Femur (tissue), 1 donor: ENCODE results near the gene ABCC9.
"Not testable (repeated sequence)": the region's sequence is repeated elsewhere in the genome, so short reads cannot be mapped to it uniquely, and the experiment has no call there.

Experiments
- DNase-seq: peaks from one replicate; pipeline ENCODE4 v3.0.0-alpha.2; 2017

Gene ABCC9

GRCh38 chr12:21813751-21814150 lies 127.5 kb downstream of the ABCC9 start:
- no peak for DNase-seq

DNA sequence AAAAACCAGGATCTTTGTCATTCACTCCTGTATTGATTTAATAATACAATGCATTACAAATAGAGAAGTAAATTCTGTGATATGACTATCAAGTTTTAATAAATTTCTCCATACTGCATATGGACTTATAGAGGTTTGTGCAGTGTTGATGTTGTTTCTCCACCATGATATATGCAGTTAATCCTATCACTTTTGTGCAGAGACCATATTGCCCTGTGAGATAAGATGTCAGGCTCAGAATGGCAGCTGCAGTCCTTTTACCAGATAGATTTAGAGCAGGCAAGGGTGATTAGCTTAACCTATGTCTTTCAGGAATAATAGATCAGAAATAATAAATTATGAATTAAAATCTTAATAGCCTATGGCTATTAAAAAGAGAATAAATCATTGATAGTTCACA lies 128.1 kb downstream of the ABCC9 start:
- no peak for DNase-seq

- not testable (repeated sequence) for DNase-seq
These were observed 128.9 kb downstream of the ABCC9 start for GRCh38 chr12:21812340-21812739.

DNA sequence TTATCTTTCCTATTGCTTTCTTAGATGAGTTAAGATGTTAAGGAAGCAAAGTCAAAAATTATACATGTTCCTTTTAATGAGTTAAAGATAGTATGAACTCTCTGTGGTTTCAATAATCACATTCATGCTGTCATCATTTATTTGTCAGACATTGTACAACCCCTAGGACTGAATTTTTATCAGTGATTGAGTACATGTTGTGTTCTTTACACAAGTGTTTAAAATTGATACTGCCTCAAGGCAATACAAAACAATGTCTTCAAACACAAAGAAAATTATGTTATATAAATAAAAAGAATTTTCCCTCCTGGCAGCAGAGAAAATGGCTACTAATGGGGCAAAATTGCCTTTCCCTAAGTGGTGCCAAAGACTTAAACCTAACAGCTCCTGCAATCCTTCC lies 132.1 kb downstream of the ABCC9 start:
- no peak for DNase-seq

DNA sequence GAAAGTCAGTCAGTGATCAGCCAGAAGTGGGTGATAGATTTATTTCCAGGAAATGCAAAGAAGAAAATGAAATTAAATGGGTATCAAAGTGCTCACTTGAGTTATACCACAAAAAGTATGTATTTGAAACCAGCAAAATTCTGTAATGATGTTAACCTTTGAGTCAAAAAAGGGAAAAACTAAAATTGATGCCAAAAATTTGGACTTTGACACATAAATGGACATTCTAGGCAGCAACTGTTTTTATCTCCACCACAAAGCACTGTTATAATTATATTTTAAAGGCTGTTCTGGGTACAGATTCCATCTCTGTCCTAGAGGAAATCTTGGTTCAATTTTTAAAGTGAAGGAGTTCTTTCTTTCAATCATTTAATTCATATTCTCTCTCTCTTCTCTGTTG lies 135.0 kb downstream of the ABCC9 start:
- DNase-seq, result no peak

- no peak for DNase-seq
These were observed 139.5 kb downstream of the ABCC9 start for GRCh38 chr12:21801522-21802288.

DNA sequence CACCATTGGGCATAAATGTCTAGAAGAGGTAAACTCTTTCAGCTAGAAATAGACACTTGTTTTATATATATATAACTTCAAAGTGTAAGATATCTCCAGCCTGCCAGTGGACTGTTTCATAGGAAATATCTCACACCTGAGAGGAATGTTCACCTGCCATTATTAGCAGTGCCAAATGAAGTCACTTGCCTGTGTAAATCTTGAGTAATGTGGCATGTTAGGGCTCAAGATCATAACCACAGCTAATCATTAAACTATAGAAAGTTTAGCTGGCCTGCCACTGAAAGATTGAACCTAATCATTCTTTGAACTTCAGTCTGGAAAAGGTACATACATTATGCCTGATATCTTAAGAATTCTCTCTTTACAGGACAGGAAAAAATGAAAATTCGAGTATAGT lies 141.2 kb downstream of the ABCC9 start:
- DNase-seq, result no peak

DNA sequence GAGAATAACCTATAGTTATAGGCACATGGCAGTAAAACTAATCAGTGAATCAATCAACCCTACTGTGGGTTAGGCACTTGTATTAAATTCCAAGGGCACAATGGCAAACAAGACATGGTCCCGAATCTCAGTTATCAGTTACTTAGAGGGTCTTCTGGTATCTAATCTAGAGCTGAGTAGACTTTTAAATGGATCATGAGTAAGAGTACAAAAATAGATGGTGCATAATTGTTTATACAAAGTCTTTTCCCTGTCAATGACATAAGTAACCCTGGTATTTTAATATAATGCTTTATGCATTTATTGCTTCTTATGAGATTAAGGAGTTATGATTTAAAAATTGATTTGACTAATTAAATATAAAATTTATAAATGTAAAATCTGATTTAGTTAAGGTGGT lies 143.7 kb downstream of the ABCC9 start:
- DNase-seq, result no peak

- DNase-seq, result no peak
These were observed 145.4 kb downstream of the ABCC9 start for GRCh38 chr12:21795648-21796328.

GRCh38 chr12:21794807-21795595 lies 146.2 kb downstream of the ABCC9 start:
- DNase-seq, result not testable (repeated sequence)

DNA sequence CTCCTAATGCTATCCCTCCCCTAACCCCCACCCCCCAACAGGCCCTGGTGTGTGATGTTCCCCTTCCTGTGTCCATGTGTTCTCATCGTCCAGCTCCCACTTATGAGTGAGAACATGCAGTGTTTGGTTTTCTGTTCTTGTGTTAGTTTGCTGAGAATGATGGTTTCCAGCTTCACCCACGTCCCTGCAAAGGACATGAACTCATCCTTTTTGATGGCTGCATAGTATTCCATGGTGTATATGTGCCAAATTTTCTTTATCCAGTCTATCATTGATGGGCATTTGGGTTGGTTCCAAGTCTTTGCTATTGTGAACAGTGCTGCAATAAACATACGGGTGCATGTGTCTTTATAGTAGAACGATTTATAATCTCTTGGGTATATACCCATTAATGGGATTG lies 151.5 kb downstream of the ABCC9 start:
- DNase-seq, result not testable (repeated sequence)

DNA sequence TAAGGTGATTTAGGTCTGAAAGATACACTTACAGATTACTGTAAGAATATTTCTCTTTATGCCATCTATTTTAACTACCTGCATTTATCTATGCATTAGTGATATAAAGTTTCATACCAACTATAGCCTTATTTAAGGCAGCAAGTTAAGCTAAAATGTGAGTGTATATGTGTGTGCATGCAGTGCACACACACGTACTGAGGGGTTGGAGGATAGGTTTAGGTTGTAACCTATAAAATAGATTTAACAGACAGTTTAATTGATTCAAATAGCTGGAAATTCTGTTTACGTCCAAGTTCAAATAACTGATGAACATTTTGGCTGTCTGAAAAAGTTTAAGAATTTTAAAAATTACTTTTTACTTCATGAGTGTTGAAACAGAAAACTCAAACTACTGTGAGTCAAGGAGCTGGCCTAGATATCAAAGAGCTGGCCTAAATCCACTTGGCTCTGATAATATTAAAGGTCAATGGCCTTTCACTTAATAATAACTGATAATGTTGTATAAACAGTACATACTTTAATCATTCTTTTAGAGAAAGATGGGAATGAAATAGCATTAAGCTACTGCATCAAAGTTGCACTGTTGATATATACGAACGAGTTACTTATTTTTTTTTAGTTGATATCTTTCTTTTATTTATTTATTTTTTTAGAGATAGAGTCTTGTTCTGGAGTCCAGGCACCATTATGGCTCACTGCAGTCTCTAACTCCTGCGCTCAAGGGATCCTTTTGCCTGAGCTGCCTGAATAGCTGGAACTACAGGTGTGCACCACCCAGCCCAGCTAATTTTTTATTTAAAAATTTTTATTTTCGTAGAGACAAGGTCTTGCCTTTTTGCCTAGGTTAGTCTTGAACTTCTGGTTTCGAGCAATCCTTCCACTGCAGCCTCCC lies 152.9 kb downstream of the ABCC9 start:
- DNase-seq, result no peak

GRCh38 chr12:21786041-21786531 lies 155.1 kb downstream of the ABCC9 start:
- DNase-seq, result peak; percentile 31

GRCh38 chr12:21782723-21783122 lies 158.5 kb downstream of the ABCC9 start:
- DNase-seq, result not testable (repeated sequence)

- no peak for DNase-seq
These were observed 160.4 kb downstream of the ABCC9 start for GRCh38 chr12:21780786-21781185.

DNA sequence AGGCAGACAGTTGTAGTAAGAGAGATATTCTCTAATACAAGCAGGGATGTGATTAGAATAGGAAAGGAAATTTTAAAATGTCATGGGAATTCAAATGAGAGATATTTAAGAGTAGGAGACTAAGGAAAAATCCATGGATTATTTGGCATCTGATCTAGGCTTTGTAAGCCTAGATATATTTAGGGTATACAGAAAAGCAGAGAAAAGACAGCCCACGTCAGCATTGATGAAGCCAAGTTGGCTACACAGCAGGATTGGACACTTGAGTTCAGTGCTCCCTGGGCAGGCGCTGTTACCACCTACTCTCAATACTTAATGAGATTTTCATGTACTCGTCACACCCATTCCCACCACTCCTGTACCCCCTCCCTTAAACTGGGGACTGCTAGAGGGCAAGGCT lies 165.1 kb downstream of the ABCC9 start:
- peak; percentile 41 for DNase-seq

- DNase-seq, result no peak
These were observed 165.9 kb downstream of the ABCC9 start for GRCh38 chr12:21775133-21775820.

- DNase-seq, result peak; percentile 87
These were observed 166.7 kb downstream of the ABCC9 start, which contains the start of gene KCNJ8 for GRCh38 chr12:21774358-21775132. KCNJ8 (minus strand) TSS chr12:21774706; CDS start chr12:21773616, 1,090 bp downstream.

DNA sequence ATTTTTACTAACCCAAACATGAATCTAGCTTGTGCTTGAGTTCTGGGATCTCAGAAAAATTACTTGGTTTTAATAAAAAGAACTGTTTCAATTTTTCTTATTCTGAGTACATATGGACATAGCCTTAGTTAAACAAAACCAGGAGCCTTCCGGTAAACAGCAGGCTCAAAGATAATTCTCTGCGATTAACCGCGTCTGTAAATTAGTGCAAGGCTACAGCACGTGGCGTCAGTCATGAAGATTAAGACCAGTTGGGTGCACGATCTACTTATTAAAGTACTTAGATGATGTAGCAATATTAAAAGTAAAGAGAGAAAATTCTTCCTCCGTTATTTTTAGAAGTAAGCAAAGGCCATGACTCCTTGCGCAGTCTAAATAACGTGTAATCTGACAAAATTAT lies 167.4 kb downstream of the ABCC9 start:
- no peak for DNase-seq

- DNase-seq, result peak; percentile 51
These were observed 167.9 kb downstream of the ABCC9 start for GRCh38 chr12:21773263-21773741.

GRCh38 chr12:21771311-21771710 lies 169.9 kb downstream of the ABCC9 start:
- DNase-seq, result no peak
